HS-5 (cell line): ENCODE results near the gene CTDSPL.
"Not testable (repeated sequence)": the region's sequence is repeated elsewhere in the genome, so short reads cannot be mapped to it uniquely, and the experiment has no call there.

Source experiments
- DNase-seq: peaks from one replicate; pipeline ENCODE4 v3.0.0-alpha.2; 2012; ENCODE audit warnings: low read depth

Gene CTDSPL

DNA sequence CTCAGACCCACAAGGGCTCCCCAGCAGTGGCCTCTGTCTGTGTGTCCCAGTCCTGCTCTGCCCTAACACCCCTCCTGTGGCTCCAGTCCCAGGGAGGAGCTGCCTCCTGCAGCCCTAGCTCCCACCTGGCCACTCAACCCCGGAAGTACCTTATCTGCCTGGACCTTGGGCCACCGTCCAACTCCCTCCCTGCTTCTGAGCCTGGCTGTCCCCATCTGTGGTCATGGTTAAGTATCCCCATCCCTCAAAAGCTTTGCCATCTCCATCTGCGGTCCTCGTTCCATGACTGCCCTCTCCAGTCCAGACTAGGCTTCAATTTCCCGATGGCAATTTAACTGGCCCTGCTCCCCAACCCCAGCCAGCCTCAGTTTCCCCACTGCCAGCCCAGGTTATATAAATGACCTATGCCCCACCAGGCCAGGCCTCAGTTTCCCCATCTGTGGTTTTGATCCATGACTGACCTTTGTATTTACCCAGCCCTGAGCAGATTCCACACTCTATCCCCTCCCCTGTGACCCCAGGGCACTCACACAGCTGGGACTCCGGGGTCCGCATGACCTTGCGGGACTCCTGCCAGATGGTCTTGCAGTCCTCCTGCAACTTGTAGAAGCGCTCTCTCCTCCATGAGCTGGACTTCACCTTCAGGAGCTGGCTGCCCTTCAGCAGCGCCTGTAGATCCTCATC lies 158.1 kb downstream of the CTDSPL start:
- DNase-seq, result no peak

DNA sequence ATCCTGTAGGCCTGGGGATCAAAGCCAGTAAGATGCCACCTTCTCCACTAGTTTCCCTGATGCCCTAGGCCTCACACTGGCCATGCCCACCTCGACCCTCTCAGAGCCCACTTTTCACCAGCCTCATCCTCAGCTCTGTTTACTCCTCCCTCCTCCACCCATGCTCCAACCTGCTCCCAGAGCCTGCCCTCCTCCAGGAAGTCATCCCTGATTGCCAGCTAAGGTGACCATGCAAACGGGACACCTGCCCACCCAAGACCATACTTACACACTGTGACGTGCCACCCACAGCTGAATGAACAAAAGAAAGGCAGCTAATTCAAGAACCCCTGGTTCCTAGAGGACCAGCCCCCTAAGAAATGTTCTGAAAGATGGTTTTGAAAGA lies 158.7 kb downstream of the CTDSPL start:
- no peak for DNase-seq

DNA sequence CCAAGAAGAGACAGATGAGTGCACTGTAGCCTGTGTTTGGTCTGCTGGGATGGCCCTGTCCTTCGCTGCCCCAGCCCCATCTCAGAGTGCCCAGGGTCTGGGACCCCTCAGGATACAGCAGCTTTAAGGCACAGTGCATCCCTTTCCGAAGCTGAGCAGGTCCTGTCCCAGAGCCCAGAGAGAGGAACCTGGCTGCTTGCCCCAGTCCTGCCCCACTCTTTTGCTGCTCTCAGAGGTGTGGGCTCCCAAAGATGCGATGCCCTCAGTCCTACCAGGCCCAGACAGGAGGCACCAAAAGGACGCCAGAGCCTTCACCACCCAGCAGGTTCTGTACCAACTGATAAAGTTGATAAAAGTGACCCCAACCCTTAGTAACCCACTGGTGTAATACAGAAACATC lies 159.5 kb downstream of the CTDSPL start:
- DNase-seq, result no peak

DNA sequence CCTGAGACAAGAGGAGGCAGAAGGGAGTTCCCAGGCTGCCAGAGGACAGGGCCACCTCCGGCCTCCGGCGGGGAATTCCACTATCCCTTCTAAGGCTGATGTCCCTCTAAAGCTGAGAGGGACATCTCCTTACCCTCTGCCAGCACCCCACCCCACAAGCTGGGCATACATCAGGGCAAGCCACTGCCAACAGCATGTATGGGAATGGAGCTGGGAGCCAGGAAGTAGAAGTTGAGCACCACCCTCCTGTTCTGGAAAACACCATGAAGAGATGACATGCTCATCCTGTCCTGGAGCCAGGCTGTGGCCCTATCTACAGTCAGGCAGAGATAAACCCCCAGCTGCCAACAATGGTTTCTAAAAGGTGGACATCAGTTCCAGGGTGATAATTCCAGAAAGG lies 160.6 kb downstream of the CTDSPL start:
- no peak for DNase-seq

DNA sequence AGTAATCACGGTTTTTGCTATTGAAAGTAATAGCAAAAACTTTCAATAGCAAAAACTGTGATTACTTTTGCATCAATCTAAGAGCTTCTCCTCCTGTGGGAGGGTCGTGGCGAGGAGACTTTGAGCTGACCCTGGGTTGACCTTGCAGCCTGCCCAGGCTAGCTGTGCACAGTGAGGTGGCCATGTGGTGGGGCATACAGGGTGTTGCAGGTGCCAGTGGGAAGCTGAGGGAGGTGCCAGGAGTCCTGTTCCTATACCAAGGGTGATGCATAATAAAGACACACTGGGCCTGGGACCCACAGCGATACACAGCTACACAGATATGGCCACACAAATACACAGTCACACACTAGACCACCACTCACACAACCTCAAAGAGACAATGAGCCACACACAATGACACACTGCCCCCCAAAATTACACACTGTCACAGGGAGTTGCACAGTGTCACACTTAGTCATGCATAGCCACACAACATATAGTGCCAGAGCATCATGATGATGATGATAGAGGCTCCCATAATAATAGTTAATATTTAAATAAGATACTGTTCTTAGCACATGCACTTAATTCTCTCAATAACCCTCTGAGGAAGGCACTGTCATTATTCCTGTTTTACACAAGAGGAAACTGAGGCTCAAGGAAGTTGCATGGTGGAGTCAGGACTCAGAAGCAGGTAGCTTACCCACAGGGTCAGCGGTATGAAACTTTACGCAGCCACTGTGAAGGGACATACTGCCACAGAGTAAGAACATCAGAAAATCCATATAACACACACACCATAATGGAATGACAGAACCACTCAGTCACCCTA lies 161.4 kb downstream of the CTDSPL start:
- no peak for DNase-seq

DNA sequence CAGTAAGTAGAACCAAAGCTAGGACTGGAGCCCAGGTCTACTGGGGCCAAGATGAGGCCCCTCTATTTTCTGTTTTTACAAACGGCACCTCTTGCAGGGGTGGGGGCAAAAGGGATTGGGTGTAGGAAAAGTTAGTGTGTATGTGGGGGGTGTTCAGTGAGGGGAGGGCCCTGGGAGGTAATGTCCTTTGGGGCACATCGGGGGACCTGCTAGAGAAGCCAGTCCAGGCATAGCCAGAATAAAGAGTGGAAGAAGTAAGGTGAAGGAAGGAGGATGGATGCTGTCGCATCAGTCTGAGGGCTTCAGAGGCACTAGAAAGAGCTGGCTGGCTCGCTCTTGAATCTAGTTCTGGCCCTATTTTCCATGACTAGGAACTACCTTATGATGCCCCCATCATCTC lies 165.2 kb downstream of the CTDSPL start:
- DNase-seq, result no peak

DNA sequence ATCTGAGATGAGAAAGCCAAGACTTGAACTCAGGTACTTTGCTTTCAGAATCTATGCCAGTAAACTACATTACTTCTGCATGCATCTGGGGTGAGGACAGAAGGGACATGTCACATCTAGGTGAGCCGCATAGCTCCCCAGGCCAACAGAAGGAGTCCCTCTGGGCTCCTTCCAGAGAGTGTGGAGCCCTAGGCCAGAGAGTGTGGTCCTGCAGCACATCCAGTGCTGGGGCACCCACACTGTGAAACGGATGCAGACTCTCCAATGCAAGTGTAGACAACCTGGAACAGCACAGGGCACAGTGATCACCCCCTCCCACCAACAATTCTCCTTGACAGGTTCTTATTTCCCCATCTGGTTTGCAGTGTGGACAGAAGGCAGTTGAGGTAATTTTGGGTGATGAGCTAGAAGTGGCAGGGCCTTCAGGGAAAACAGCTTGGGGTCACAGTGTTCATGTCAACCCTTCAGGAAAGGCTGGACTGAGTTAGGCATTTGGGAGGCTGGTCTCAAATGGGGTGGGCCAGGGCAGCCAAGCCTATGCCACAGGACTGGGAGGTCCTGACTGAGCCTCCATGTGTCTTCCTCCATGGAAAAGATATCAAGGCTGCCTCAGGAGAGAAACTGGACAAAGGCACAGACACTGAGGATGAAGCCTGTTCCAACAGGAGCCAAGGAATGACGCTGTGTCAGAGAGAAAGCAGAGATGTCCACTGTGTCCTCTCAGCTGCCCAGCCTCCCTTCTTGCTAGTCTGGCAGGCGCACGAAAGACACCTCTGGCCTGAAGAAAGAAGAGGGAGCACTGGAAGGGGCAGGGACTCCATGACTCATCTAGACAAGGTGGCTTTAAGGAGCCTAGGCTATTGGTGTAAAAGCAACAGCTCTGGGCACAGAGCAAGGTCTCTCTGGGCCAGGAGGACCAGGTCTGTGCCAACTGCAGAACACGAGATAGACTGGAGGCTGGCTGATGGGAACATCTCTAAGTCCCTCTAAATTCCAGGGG lies 166.1 kb downstream of the CTDSPL start:
- DNase-seq, result no peak

DNA sequence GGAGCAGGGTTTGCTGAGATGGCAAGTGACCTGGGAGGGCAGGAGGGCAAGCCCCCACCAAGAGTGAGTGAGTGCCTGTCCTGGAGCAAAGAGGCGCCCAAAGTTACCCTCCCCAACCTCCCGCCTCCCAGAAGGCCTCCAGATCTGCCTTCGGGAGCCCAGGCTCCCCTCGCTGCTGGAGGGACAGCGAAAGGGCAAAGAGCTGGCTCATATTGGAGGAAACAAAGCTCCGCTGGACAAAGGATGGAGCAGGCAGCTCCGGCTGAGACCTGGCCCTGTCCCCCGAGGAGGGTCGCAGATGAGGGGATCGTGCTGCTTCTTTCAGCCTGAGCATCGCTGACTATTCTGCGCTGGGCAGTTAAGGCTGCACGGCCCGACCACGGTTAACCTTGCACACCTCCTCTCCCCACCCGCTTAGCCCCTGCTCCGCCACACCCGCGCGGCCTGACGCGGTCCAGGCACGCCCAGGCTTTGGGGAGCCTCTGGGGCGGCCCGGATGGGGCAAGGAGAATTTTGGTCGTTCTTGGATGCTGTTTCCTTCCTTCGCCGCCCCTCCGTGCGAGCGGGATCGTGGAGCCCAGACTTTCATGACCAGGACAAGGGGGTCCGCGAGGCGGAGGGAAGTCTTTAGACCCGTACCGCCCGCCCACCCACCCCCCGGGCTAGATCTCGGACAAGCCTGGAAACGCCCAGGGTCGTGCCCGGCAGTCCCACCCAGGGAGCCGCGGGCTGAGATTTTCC lies 167.1 kb downstream of the CTDSPL start:
- DNase-seq, result no peak

DNA sequence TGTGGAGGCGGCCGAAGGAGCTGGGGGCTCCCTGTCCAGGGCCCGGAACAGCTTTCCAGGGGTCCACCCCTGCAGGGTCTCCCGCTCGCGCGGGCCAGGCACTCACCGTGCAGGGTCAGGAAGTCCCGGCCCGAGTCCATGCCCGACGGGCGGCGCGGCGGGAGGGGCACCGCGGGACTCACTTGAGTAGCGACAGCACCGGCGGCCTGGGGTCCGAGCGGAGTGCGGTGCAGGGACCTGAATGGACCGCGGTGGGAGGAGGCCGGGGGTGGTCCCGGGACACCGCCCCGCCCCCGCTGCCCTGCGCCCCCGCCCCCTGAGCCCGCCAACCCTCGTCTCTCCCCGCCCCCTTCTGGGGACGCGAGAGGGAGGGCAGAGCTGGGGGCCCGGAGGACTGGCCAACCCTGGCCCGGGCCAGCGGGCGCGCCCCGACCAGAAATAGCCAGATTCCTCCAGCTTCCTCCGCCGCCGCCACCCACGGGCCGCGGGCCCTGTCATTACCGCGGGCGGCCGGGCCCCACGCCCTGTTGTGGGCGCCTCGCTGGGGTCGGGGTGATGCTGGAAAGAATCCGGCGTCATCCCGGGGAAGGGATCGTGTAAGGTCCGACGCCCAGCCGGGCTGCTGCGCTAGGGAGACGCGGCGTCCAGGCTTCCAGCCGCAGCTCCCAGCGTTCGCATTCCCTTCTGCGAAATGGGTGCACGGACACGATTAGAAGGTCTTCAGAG lies 167.9 kb downstream of the CTDSPL start, which contains the start of gene PLCD1:
Gene PLCD1 (minus strand): TSS at position 243 of the 726 bp plus-strand sequence. CDS start 103 bp downstream, at position 140.
- no peak for DNase-seq

DNA sequence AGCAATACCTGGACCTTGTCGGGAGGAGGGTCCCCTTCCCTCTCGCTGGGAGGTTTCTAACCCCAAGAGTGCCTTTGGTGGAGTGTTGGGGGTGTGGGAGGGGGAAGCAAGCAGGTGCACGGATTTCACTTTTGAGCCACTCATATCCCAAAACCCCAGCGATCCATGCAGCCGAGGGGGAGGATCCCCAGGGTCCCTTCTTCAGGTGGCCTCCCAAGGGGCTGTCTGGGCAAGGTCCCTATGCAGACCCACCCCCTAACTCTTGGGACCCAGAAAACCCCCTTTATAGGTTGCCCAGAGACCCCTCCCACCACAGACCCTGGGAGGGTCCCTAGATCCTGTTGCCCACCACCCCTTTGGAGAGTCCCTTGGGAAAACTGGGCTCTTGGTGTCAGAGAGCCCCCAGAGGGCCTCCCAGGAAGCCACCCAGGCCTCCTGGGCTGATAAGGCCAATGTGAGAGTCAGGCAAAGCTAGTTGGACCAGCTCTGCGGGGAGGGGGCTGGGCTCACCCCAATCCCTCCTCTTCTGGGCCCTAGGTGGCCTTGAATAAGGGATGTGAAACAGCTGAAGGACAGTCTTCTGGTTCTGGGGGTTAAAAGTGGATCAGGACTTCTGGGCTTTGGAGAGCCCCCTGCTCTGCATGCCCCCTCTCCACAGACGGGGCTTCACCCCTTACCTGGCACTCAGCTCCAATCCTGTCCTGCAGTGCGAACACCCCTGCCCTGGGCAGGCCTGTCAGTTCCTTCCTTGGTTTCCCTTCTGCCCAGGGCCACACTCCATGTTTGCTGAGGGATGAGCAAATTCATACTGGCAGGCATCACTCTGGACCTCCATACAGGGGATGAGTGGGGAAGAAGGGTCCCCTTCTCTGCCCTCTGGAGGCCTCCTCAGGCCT lies 168.7 kb downstream of the CTDSPL start:
- DNase-seq, result no peak

DNA sequence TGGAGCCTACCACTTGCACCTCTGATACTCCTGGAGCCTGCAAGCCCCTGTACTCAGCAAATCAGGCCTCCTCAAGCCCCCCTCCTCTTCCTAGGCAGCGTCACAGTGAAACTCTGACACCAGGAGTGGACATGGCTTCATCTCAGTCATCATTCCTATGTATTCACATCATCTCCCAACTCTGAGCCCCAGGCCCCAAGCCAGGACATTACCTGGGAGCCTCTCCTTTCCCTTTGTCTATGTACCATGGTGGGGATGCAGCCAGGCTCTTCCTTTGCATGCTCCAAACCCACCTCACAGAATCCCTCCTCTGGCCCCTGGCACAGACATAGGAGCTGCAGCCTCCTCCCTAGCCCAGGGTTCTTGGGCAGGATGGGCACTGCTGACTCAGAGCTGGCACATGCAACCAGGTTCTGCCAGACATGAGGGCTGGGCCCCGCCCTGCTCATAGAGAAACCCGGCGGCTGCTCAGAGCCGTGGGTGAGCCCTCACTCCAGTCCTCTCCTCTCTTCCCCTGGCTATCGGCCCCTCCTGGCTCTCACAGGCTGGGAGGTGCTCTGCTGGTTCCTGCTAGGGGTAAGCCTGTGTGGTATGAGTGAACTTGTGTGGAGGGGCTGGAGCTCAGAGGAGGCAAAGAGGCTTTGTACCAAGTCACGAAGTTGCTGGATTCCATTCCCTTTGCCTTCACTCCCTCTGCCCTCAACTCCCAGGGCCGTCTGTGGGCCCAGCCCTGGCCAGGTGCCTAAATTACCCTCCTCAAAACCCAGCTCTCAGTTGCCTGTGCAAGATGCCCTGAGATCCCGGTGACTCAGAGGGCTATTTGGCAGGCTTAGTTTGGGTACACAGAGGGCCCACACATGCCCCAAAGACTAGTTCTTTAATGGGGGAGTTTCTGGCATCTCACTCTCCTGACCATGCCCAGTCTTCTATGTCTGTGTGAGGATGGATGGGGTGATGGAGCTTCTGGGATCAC lies 169.6 kb downstream of the CTDSPL start:
- DNase-seq, result peak; percentile 40

DNA sequence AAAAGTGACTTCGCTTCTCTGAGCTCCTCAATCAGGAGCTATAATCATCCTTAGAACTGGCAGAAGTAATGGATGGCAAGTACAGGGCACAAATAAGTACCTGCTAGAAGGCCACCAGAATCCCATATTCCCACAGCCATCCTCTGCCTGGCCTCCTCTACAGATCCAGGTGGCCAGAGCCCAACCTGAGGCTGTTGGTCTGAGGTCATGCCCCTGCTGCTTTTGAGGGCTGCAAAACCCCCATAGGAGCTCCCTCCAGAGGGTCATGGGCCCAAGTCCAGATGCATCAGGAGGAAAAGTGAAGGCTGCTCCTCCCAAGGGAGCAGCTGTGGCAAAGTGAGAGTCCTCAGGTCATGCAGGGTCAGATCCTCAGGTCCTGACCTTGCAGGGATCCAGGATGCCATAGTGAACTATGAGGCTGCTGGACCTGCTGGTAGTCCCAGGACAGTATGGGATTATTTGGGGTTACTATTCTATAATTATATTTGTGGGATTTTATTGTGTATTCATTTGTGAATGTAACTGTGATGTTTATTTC lies 170.7 kb downstream of the CTDSPL start:
- no peak for DNase-seq

DNA sequence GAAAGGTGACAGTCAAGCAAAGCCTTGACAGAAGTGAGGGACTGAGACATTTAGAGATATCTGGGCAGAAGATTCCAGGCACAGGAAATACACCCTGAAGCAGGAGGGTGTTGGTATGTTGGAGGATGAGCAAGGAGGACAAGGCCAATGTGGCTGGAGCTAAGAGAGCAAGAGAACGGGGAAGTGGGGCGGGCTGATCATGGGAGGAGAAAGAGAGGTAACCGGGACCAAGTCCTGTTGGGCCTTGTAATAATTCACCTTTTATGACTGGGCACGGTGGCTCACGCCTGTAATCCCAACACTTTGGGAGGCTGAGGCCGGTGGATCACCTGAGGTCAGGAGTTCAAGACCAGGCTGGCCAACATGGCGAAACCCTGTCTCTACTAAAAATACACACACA lies 171.9 kb downstream of the CTDSPL start:
- not testable (repeated sequence) for DNase-seq
